SHP77 treated with DMSO at 0.1 percent for 48 hours (cell line): ENCODE data around the gene KCNK2.

ENCODE experiments used
- DNase-seq: peaks from one replicate; lab custom pipeline; 2025; lab: John Stamatoyannopoulos, UW

KCNK2 gene

DNA sequence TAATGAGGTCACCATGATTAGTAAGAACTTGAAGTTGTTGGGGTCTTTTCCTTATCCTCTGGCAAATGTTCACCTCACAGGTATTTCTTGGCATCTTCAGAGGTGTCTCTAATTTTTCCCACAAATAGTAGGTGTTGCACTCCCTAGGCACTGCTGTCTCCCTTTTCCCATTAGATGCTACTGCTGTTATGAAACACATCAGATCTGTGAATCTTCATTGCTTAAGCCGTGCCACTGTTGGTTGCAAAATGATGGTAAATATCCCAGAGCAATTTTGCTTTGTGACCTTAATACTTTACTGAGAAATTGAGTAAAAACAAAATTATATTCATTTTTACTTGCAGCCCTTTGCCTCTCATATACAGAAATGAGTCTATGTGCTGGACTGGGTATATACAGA, 169.6 kb downstream of the KCNK2 start:
- DNase-seq = no peak

DNA sequence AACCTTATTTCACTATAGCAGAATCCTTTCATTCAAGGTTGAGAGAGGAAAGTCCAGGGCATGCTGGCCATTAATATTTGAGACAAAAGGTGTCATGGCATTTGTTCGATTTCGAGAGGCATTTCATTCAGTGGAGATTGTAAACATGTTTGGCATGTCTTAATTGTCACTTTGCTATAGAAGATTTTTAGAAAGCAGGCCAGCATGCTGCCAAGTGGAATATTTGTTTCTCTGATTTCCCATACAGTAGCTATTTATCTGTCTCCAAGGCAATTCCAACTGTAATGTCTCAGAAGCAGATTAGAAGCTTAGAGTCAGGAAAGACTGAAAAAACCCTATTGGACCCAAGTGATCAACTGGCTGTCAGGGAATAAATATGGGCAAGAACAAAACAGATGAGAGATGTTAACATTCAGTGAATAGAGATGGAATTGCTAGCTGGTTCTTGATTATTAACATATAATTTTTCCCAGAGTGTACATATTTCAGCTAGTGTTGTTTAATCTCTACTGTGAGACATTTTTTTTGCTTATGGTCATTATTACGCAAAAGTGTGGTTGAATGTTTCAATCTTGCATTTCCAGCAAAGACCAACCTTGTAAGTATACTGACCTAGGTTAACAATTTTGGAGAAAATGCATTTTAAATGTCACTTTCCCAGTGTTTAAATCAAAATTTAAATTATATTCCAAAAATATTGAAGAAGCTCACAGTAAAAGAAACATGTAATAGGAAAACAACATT, 174.6 kb downstream of the KCNK2 start:
- DNase-seq = no peak

DNA sequence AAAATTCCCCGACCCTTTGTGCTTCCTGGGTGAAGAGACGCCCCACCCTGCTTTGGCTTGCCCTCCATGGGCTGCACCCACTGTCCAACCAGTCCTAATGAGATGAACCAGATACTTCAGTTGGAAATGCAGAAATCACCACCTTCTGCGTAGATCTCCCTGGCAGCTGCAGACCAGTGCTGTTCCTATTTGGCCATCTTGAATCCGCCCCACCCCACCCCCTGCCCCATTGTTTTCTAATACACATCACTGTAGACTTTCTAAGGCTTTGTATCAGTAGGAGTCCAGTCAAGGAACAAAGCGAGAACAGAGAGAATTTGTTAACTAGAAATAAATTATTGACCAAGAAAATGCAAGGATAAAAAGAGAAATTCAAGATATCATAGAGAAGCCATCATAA, 178.2 kb downstream of the KCNK2 start:
- DNase-seq = no peak

DNA sequence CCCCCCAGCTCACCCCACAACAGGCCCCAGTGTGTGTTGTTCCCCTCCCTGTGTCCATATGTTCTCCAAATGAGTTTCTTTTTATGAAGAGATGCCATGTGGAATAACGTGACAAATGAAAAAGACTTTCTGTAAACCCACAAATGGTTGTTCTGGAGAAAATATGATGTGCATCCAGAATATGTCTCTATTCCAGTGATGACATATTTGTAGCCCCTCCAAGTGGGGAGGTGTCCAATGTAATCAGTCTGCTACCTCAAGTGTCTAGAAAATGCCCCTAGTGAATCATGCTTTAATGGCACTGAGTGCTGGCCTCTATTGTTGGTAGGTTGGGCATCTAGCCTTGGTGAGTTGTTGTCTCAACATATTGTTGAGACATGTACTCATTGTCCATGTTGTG, 179.6 kb downstream of the KCNK2 start:
- DNase-seq = no peak

DNA sequence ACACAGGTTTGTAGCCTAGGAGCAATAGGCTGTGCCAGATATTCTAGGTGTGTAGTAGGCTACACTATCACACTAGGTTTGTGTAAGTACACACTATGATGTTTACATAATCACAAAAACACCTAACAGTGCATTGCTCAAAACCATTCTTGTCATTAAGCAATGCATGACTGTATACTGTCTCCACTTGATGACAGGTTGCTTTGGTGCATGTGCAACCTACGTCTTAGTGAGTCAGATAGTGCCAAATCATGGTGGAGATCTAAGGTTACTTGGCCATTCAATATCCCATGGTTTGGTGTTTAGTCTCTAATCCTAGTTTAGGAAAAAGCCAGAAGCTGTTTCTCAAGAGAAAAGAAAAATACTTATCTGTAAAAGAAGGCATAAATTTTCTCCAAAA, 181.1 kb downstream of the KCNK2 start:
- DNase-seq = no peak

DNA sequence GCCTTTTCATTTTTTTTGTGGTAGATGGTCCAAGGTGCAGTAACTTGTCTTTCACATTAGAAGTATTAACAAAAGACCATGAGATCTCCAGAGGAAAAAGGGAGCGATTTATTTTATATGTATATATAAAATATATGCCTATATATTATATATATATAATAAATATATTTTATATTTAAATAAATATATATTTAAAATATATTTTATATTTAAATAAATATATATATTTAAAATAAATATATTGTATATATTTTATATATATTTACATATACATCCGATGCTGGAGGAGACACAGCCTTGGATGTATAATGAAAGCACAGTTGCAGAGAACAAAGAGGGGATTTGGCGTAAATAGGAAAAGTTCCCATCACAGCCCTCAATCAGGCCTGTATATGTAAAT, 182.1 kb downstream of the KCNK2 start:
- DNase-seq = no peak

DNA sequence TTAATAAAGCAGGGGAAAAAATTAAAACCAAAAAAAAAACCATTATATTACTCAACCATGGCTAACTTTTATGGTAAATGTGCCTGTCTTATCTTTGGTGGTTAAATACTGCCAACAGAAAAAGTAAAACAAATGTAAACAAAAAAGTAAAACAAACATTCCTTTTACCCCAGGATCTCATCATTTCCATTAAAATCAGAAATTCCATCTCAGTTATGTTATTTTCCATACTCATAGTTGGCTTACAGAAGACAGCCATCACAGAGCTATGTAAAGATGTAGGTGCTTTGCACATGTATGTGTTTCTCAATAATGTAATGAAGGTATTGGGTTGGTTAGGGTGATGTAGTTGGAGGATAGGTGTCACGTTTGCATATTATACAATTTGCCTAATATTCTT, 185.0 kb downstream of the KCNK2 start:
- no peak for DNase-seq

DNA sequence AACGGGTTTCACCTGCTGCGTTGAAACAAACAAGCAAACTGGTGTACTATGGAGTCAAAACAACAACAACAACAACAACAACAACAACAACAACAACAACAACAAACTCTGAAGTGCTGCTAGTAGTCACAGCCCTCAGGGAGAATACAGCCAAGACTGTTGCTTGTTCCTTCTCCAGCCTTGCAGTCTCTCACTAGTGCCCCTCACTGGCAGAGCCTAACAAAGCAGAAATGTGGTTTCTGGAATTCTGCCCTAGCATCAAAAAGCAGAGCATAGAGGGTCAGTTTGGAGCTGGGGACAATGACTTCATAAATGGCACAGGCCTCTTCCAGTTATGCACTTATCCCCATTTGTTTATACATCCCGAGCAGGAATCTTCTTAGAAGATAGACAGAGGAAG, 187.4 kb downstream of the KCNK2 start:
- no peak for DNase-seq

DNA sequence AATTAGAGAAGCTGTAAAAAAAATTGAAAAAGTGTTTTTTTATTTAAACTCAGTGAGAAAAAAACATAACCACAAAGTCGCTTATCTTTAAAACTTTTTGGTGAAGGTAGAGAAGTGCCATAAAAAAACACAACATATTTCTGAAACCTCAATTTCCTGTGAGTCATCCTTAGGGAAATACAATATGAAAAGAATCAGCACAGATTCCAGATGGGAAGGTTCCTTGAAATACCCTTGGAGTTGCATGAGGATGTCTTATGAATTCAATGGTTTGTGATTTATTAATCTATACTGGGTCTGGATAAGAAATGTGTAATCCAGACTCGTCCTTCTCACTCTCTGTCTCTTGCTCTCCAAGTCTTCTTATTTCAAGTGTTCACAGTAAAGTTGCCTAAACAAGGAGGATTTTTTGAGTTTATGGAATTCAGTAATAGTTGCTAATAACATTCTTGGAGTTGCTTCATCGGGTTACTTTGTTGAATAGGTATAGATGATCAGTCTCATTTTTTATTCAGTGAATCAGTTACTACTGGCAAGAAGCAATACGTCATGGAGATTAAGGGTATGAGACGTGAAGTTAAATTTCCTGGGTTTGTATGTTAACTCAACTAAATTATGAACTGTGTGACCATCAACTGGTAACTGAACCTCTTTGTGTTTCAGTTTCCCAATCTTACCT, 191.4 kb downstream of the KCNK2 start:
- DNase-seq = no peak

DNA sequence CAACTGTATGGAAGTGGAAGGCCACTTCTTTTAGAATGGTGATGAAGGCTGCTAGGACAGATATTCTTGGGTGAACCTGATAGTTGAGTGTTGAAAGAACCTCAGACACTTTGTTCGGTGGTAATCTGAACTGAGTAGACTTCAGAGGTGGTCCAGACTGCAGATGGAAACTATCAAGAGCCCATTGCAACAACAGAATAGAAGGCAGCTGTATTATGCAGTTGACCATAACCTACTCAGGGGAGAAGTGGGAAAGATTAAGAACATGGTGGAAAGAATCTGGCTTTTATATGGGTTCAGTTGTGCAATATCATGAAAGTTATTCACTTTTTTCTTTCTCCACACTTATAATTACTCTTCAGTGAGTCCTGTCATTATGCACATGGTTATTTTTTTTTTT, 194.0 kb downstream of the KCNK2 start:
- DNase-seq = no peak

DNA sequence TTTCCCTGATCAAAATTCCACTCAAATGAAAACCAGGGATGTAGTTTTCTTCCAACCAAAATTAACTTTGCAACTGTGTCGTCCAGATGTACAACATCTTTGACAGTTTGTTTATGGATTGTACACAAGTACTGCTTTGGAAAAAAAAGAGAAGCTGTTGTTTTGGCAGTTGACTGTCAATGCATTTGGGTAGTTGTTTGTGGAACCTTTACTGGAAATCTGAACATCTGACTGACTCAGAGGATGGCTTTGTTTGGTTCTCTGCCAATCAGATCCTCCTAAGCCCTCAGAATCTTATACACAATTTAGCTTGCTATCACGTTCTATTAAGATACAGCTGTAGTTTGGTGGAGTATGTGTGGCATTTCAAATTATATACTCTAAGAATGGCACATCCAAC, 195.0 kb downstream of the KCNK2 start:
- DNase-seq = no peak

DNA sequence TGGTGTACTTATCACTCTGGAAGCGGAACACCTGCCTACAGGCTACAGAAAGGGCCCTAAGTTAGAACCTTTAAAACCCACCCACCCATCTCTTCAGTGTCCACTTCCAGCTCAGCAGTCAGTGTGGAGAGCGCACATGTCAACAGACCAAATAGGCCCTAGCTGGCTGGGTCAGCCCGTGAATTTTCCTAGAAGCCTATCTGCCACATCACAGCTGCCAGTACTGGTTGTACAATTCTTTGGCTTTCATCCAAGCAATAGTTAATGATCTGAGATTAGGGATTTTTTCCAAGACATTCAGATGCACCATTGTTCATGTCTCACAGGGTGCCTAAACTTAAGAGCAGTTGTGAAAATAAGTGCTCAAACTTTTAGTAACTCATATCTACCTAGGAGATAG, 197.1 kb downstream of the KCNK2 start:
- no peak for DNase-seq

DNA sequence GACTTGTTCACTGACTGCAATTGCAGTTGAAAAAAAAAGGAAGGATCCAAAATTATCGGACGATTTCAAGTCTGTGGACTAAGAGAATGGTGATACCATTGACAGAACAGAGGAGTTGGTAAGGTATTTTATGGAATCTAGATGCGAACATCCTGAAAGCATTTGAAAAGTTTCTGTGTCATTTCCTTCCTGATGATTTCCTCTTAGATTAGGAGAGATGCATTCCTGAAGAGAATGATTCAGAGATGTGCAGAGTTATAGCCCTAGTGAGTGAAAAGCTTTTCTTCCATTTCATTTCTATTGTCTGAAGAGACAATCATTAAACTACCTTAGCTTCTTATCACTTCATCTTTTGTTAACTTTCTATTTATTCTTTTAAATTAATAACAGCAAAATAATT, 200.0 kb downstream of the KCNK2 start:
- DNase-seq = no peak

DNA sequence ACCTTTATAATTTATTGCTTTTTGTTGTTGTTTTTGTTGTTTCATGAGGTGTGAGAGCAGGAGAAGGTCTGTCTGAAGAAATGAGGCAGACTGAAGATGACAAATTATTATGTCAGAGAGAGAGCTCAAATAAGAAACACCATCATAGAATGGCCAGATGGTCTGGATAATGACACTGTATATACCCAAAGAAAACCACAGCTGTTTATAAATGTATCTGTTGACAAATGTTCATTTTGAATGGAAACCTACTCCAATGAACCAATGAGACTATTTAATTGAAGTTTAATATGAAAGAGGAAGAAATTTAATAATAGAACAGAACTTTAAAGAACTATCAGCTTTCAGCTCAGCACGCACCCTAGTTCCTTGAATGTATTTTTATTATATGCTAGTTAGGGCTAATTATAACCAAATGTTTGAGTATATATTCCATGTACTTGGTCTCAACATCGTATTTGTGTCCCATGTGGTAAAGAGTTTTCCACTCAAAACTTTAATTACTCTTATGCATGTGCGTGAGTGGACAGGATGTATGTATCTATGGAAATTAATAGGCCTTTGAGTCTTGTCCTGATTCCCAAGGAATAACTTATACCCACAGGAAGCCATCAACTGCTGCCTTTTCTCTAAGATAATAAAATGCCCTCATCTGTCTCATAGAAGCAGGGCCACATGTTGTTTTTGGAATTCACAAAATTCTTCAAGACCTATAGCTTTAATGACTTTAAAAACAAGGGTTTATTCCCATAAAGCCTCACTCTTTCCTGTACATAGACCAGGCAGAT, 202.7 kb downstream of the KCNK2 start:
- DNase-seq = no peak
